ENCODE data around the gene CPXM2.

The CPXM2 gene

DNA sequence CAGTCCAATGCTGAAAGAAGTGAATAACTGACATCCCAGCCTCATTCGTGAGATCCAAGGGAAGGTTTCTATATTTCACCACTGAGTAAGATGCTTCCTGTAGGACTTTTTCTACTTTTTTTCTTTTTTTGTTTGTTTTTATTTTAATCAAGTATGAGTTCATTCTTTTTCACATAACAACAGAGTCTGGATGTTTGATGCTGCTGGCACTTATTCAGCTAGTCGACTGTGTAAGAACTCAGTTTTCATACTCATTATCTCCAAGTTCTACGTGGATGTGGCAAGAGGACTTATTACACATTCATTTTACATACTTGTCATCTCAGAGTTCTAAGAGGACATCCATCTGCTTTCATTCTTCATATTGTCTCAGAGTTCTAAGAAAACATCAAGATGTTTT lies 86.9 kb downstream of the CPXM2 start:
- DNase-seq (ENCODE audit: low read depth in 3 of 3, low spot score in 1 of 3): no peak

DNA sequence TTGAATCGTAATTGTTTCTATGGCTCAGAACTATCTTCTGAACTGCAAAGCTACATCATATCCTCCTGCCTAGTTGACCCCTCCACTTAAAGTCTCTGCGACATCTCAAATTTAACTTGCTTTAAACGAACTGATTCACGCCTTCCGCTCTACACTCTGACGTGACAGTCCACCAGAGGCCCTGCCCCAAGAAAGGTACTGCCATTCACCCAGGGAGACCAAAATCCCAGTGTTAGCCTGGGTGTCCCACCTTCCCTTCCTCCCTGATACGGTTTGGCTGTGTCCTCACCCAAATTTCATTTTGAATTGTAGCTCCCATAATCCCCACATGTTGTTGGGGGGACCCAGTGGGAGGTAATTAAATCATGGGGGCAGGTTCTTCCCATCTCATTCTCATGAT lies 90.8 kb downstream of the CPXM2 start:
- no peak for DNase-seq (ENCODE audit: low read depth in 3 of 3, low spot score in 1 of 3)

DNA sequence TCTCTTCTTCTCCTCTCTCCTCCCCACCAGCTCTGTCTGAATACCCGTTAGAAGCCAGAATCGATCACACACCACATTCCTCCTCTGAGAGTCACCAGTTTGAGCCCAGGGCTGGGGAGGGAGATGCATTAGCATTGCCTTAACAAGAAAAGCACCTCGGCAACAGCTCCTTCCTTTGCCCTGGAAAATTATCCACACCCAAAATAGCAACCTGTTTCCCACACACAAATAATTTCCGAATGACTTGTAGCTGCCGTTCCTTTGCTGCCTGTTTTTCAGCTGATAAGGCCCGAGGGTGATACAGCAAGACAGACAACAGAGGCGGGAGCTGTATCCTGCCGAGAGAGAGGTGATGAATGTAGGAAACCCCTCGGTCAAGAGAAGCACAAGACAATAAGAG lies 91.3 kb downstream of the CPXM2 start:
- no peak for DNase-seq (ENCODE audit: low read depth in 3 of 3, low spot score in 1 of 3)

DNA sequence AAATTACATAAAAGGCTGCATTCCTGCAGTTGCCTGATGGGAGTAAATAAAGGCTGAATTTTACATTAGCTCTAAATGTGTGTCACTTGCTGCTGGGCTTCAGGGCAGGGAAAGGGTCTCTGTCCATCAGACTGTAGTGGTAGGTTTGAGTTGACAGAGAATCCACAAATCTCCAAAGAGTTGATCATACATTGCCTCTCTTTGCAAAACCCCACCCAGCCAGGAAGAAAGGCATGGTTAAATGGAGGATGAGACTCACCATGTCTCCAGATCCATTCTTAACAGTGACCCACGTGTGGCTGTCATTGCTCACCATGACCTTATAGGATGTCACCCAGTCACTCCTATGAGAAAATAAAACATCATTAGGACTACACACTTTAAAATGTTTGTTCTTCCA lies 92.8 kb downstream of the CPXM2 start:
- DNase-seq (ENCODE audit: low read depth in 3 of 3, low spot score in 1 of 3): no peak

DNA sequence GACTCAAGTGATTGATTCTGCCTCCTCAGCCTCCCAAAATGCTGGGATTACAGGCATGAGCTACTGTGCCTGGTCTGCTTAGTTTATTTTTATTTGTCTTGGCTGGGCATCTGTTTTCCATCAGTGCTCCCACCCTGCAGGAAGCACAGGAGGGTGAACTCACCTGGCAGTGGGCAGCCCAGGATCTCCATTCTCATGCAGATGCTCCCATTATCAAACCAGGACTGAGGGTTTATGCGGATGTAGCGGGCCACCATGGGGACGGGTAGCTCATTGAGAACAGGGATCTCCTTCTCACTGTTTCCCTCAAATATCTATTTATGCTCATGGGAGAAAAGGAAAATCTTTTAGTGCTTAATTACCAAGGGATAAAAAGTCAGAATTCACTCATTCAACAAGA lies 93.8 kb downstream of the CPXM2 start:
- no peak for DNase-seq (ENCODE audit: low read depth in 3 of 3, low spot score in 1 of 3)

- DNase-seq (ENCODE audit: low read depth in 3 of 3, low spot score in 1 of 3): no peak
Measured at GRCh38 chr10:123796736-123797135, 94.9 kb downstream of the CPXM2 start.

GRCh38 chr10:123795846-123796590 lies 95.6 kb downstream of the CPXM2 start:
- no peak for DNase-seq (ENCODE audit: low read depth in 3 of 3, low spot score in 1 of 3)

DNA sequence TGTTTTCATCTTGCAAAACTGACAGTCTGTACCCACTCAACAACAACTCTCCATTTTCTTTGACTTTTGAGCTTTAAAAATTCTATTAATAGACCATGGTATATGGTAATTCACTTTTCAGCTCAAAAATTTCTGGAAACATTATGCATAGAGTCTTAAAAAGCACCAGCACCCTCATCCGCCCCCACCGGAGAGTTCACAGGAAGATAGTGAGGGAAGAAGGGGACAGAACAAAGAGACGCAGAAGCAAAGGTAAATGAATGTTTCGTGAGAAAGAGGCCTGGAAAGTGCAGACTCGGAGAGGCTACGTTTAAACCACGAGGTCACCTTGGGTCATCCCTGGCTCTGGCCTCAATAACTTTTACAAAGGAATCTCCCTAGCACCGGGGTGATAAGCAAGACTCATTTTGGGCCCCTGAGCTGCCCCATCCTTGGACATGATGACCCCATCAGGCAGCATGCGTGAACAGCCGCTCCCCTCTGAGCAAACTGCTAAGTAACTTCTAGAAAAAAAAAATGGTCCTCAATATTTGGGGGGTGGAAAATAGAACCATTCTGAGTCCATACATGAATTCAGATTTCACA lies 96.3 kb downstream of the CPXM2 start:
- no peak for DNase-seq (ENCODE audit: low read depth in 3 of 3, low spot score in 1 of 3)

GRCh38 chr10:123792248-123792978 lies 99.2 kb downstream of the CPXM2 start:
- DNase-seq (ENCODE audit: low read depth in 3 of 3, low spot score in 1 of 3): no peak

DNA sequence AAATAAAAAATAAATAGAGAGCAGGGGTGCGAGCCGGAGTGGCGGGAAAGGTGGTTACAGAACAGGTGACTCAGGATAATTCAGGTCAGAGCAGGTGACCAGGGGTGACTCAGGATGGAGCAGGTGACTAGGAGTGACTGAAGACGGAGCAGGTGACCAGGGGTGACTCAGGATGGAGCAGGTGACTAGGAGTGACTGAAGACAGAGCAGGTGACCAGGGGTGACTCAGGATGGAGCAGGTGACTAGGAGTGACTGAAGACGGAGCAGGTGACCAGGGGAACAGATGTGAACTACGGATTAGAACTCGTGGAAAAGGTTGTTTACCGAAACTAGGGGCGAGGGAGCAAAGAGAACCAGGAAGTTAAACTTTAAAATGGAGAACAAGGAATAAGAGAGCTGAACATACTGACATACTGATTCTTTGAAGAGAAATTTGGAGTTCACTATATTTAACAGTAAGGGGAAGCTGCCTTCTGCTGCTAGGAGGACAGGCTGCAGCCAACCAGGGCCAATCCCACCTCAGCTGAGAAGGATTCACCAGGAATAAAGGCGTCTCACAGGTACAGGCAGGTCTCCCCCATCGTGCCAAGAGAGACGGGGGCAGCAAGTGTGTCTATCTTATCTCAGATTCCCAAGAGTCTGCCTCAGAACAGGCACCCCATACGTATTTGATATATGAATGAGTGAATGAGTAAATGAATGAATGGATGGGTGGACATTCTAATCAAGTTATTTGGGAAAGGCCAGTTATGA lies 101.3 kb downstream of the CPXM2 start:
- DNase-seq (ENCODE audit: low read depth in 3 of 3, low spot score in 1 of 3): no peak

GRCh38 chr10:123788981-123789380 lies 102.6 kb downstream of the CPXM2 start:
- no peak for DNase-seq (ENCODE audit: low read depth in 3 of 3, low spot score in 1 of 3)

DNA sequence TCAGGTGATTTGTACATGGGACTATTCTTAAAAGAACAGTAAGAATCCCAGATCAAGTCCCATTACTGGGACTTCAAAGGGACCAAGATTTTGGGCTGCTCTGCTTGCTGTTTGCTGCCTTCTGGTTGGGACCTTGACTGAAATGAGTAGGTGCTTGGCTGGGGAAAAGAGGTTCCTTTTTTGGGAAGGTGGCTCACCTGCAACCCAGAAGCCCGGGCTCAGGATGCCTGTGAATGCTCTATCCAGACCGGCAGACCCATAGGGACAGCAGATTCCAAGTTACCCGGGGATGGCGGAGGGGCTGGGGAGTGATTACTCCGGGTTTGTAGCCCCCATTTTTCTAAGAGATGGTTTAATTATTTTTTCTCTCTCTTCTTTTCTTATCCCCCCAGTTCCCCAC lies 104.0 kb downstream of the CPXM2 start:
- no peak for DNase-seq (ENCODE audit: low read depth in 3 of 3, low spot score in 1 of 3)

- no peak for DNase-seq (ENCODE audit: low read depth in 3 of 3, low spot score in 1 of 3)
Measured at GRCh38 chr10:123786896-123787295, 104.7 kb downstream of the CPXM2 start.

- DNase-seq (ENCODE audit: low read depth in 3 of 3, low spot score in 1 of 3): no peak
Measured at GRCh38 chr10:123786306-123786705, 105.3 kb downstream of the CPXM2 start.

DNA sequence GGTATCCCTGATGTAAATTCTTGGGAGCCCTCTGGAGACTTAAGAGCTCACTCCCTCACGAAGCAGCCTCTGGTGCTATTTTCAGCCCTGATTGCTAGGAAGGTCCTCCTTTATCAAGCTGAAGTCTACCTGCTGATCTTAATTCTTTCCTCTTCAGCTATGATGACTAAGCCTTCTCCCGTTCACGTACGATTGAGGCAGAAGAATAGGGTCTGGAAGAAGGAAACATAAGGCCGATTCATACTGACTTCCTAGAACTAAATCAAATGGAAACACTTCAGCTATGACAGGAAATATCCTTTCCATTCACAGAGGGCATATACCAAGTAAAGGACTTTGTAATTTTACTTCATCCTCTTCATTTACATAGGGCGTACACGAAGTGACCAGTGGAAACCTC lies 107.0 kb downstream of the CPXM2 start:
- DNase-seq (ENCODE audit: low read depth in 3 of 3, low spot score in 1 of 3): no peak

DNA sequence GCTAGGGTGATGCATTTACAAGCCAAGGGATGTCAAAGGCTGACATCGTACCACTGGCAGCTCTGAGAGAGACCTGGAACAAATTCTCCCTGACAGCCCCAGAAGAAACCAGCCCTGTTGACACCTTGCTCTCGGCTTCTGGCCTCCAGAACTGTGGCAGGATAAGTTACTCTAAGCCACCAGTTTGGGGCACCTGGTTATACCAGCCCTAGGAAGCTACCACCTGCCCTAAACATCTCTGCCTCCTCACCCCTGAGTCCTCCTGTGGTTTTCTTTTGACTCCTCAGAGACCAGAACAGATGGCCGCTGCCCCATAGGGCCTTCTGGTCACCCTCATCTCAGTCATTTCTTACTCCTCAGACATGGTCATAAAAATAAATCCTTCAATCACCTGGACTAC lies 107.4 kb downstream of the CPXM2 start:
- no peak for DNase-seq (ENCODE audit: low read depth in 3 of 3, low spot score in 1 of 3)

GRCh38 chr10:123783296-123783695 lies 108.3 kb downstream of the CPXM2 start:
- no peak for DNase-seq (ENCODE audit: low read depth in 3 of 3, low spot score in 1 of 3)

GRCh38 chr10:123782549-123782948 lies 109.1 kb downstream of the CPXM2 start:
- no peak for DNase-seq (ENCODE audit: low read depth in 3 of 3, low spot score in 1 of 3)

- no peak for DNase-seq (ENCODE audit: low read depth in 3 of 3, low spot score in 1 of 3)
Measured at GRCh38 chr10:123781956-123782500, 109.6 kb downstream of the CPXM2 start.

DNA sequence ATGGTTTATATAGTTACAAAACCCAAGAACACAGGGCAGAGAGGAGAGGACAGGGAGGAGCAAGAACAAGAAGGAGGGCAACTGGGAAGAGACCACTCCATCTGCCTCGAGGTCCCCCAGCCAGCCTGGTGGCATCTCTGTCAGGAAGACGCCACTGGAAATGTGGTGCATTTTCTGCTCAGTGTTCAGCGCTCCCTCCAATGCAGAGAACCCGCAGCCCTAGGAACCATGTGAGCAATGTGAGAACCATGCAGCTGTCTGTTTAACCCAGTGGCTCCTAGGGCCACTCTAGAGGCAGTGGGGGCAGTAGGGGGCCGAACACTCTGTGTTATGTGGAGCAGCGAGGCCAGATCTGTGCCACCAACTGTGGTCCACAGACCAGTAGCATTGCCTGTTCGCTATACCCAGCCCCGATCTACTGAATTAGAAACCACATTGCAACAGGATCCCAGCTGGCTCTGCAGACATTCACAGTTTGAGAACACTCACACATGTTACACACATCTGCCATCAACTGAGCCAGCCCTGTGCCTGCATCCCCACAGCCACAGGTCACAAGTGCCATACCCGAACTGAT lies 110.2 kb downstream of the CPXM2 start:
- DNase-seq (ENCODE audit: low read depth in 3 of 3, low spot score in 1 of 3): no peak

Data from stimulated activated CD4-positive, alpha-beta T cell treated with anti-CD3 and anti-CD28 coated beads, TNF-alpha, amount 100 ng/mL, for 1 hour (primary cell).